ENCODE measurements around the gene SHLD1. TPM values are rescaled to one million over a fixed set of nuclear protein-coding genes. Genes with fewer than 3 reads are reported as not detected.

SHLD1 gene
- total RNA-seq, 2 donors from 2014 or later, result 4.6 to 5.3 TPM

DNA sequence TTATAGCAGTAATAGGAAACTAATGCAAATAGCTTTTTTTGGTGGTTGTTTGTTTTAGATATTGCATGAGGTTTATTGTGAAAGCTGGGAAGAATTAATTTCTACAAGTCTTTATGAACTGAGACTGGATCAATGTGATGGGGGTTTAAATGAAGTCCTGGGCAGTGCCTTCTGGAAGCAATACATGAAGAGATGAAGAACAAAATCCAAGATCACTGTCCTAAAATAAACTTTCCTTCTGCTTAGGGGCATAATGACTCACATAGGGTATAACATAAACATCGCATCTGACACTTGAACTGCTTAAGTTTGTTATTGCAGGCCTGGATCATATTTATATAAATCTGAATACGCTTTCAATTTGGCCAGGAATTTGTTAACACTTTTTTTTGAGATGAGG, 20.9 kb upstream of the SHLD1 start:
- H3K27me3 ChIP-seq (replicated peaks; ENCODE audit: insufficient read depth), result no peaks in the 10 kb centered on the region
- H3K4me1 ChIP-seq (ENCODE audit: control insufficient read depth in 1 of 2, low read depth in 2 of 2), result no peaks in the 10 kb centered on the region
- H3K27ac ChIP-seq, result no peak overlapping the region
- no peak overlapping the region for H3K4me3 ChIP-seq
- TF ChIP-seq, protein P1, sequence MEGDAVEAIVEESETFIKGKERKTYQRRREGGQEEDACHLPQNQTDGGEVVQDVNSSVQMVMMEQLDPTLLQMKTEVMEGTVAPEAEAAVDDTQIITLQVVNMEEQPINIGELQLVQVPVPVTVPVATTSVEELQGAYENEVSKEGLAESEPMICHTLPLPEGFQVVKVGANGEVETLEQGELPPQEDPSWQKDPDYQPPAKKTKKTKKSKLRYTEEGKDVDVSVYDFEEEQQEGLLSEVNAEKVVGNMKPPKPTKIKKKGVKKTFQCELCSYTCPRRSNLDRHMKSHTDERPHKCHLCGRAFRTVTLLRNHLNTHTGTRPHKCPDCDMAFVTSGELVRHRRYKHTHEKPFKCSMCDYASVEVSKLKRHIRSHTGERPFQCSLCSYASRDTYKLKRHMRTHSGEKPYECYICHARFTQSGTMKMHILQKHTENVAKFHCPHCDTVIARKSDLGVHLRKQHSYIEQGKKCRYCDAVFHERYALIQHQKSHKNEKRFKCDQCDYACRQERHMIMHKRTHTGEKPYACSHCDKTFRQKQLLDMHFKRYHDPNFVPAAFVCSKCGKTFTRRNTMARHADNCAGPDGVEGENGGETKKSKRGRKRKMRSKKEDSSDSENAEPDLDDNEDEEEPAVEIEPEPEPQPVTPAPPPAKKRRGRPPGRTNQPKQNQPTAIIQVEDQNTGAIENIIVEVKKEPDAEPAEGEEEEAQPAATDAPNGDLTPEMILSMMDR (IDR thresholded peaks at IDR 0.05), result no peak
- no peaks in the 10 kb centered on the region for H3K36me3 ChIP-seq
- ATAC-seq (ENCODE audit: insufficient number of reproducible peaks, low FRiP score, low read depth) (no peak), DNase-seq (ENCODE audit: low spot score) (no peak)
- no peaks in the 10 kb centered on the region for H3K9me3 ChIP-seq

DNA sequence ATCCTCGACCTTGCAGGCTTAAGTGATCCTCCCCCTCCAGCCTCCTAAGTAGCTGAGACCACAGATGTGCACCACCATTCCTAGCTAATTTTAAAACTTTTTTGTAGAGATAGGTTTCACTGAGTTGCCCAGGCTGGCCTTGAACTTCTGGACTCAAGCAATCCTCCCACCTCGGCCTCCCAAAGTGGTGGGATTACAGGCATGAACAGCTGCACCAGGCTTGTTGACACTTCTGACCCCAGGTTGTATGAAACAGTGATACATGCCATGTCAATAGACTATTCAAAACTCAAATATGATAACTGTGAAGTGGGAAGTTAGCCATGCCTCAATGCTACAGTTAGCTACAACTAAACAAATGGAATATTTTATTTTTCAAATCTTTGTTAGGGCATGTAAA, 20.1 kb upstream of the SHLD1 start:
- Histone ChIP-seq H3K4me1 (ENCODE audit: control insufficient read depth in 1 of 2, low read depth in 2 of 2) (no peaks in the 10 kb centered on the region), H3K27me3 (replicated peaks; ENCODE audit: insufficient read depth) (no peaks in the 10 kb centered on the region), H3K36me3 (no peaks in the 10 kb centered on the region), H3K9me3 (no peaks in the 10 kb centered on the region), H3K4me3 (no peak overlapping the region), H3K27ac (no peak overlapping the region)
- no peak for ATAC-seq (ENCODE audit: insufficient number of reproducible peaks, low FRiP score, low read depth)
- no peak for DNase-seq (ENCODE audit: low spot score)
- TF ChIP-seq, protein P1 (IDR thresholded peaks at IDR 0.05), result no peak

DNA sequence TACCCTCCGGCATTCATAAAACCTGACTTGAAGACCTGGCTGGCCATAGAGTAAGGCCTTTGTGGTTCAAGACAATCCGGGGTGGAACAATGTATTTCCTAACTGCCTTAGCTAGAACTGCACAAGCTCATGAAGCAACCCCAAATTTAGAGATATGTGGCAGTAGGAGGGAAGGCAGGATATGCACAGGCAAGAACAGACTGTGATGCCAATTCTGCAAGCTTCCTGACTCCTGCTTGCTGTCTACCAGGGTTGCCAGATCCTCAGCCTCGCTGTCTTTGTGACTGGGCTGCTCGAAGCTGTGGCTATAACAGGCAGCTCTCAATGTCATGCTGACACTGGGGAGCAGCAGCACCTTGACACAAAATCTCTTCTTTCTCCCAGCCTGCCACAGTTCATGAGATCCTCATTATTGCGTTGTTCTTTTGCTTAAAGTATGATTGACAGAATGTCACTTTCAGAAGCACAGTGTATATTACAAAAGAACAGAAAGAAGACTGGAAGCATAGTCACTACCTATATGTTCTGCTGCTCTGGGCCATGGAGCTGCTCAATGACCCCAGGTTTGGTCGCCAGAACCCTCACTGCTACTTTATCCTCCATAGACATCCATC, 18.3 kb upstream of the SHLD1 start:
- H3K27me3 ChIP-seq (replicated peaks; ENCODE audit: insufficient read depth), result no peaks in the 10 kb centered on the region
- ATAC-seq (ENCODE audit: insufficient number of reproducible peaks, low FRiP score, low read depth), result no peak
- no peaks in the 10 kb centered on the region for H3K9me3 ChIP-seq
- H3K36me3 ChIP-seq, result no peaks in the 10 kb centered on the region
- DNase-seq (ENCODE audit: low spot score), result no peak
- no peak overlapping the region for H3K4me3 ChIP-seq
- H3K4me1 ChIP-seq (ENCODE audit: control insufficient read depth in 1 of 2, low read depth in 2 of 2), result no peaks in the 10 kb centered on the region
- TF ChIP-seq, protein P1 (IDR thresholded peaks at IDR 0.05), result no peak
- no peak overlapping the region for H3K27ac ChIP-seq

DNA sequence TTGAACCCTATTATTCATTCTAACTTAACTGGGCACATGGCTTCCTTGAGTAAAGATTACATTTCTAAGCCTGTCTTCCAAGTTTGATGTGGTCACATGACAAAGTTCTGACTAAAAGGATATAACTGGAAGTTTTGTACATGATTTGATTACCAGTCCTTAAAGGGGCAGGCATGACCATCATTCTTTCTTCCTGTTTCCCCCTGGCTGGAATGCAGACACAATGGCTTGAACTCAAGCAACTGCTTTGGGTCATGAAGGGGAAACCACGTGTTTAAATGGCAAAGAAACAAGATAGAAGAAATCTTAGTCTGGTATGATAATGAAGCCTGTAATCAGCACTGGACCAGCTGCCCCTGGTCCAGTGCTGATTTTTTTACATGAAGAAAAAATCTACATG, 15.6 kb upstream of the SHLD1 start:
- H3K27ac ChIP-seq, result no peak overlapping the region
- TF ChIP-seq, protein P1 (IDR thresholded peaks at IDR 0.05), result no peak
- DNase-seq (ENCODE audit: low spot score) (no peak), ATAC-seq (ENCODE audit: insufficient number of reproducible peaks, low FRiP score, low read depth) (no peak)
- no peaks in the 10 kb centered on the region for H3K27me3 ChIP-seq (replicated peaks; ENCODE audit: insufficient read depth)
- H3K4me1 ChIP-seq (ENCODE audit: control insufficient read depth in 1 of 2, low read depth in 2 of 2), result no peaks in the 10 kb centered on the region
- no peak overlapping the region for H3K4me3 ChIP-seq
- no peaks in the 10 kb centered on the region for H3K36me3 ChIP-seq
- H3K9me3 ChIP-seq, result no peaks in the 10 kb centered on the region

DNA sequence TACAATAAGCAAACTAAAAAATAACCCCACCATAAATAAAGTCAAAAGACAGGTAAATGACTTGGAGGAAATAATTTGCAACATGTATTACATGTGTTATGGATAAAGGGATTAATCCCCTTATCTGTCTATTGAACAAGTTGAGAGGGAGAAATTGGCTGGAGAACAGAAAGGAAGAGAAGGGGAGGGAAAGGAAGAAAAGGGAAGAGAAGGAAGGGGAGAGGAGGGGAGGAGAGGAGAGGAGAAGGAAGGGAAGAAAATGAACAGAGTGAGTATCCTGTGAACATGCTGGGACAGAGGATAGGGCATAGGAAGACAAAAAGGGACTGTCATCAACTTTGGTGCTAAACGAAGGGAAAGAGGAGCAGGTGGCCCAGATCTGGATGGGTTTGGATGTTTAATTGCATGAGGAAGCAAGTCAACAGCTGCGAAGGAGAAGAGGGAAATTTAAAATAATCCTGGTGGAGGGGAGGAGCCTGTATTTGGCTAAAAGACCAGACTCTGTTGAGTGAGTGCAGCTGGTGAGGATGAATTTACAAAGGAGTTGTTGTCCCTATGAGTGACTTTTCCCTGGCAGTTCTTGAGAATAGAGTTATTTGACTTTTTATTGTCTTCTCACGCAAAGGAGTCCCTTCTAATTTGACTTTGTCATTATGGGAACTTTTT, 14.2 kb upstream of the SHLD1 start:
- no peaks in the 10 kb centered on the region for H3K27me3 ChIP-seq (replicated peaks; ENCODE audit: insufficient read depth)
- H3K9me3 ChIP-seq, result no peaks in the 10 kb centered on the region
- no peak overlapping the region for H3K27ac ChIP-seq
- DNase-seq (ENCODE audit: low spot score) (no peak), ATAC-seq (ENCODE audit: insufficient number of reproducible peaks, low FRiP score, low read depth) (no peak)
- no peak overlapping the region for H3K4me3 ChIP-seq
- H3K36me3 ChIP-seq, result no peaks in the 10 kb centered on the region
- no peaks in the 10 kb centered on the region for H3K4me1 ChIP-seq (ENCODE audit: control insufficient read depth in 1 of 2, low read depth in 2 of 2)
- TF ChIP-seq, protein P1 (IDR thresholded peaks at IDR 0.05), result no peak
